ELF-1 (cell line): ENCODE results near the gene RCVRN.
"Not testable (repeated sequence)": the region's sequence is repeated elsewhere in the genome, so short reads cannot be mapped to it uniquely, and the experiment has no call there.

ENCODE experiments used
- DNase-seq: peaks from one replicate; pipeline ENCODE4 v3.0.0-alpha.2; 2016; ENCODE audit warnings: low read depth, low spot score

RCVRN gene

DNA sequence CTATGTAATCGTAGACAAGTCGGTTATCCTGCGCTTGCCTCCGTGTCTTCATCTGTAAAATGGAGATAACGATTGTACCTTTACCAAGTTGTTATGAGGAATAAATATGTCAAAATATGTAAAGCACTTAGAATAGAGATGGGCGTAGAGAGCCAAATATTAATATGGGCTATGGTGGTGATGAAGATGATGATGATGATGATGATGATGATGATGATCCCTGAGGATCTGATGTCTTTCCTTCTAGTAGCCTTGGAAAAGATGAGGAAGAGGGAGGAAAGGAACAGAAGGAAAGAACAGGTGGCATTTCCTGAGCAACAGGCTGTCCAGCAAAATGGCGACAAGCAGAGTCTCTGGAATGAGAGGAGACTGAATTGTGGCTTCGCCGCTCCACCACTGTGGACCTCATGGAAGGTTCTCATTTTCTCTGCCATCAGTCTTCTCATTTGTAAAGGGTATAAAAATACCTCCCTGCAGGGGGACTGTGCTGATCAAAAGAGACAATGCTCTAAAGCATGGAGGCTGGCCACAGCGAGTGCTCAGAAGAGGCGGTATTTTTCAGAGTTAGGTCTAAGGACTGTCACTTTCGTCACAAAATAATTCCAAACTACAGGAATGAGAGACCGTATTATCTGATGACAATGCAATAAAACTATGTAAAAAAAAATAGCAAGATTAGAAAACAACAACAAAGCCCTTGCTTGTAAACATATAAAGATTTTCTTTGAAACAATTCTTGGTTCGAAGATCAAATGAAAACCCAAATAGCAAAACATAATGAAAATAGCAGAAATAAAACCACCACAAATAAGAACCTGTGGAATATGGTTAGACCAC is 17.2 kb upstream of the RCVRN start:
- DNase-seq, result no peak

DNA sequence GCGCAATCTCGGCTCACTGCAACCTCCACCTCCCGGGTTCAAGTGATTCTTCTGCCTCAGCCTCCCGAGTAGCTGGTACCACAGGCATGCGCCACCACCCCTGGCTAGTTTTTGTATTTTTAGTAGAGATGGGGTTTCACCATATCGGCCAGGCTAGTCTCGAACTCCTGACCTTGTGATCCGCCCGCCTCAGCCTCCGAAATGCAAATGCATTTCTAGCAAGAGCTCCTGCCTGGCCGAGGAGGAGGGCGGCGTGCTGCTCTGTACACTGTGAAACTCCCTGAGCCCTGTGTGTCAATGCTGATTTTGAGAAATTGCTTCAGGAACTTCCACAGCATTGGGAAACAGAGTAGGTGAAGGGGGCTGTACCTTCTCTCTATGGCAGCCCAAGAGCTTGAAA is 16.1 kb upstream of the RCVRN start:
- DNase-seq, result not testable (repeated sequence)

DNA sequence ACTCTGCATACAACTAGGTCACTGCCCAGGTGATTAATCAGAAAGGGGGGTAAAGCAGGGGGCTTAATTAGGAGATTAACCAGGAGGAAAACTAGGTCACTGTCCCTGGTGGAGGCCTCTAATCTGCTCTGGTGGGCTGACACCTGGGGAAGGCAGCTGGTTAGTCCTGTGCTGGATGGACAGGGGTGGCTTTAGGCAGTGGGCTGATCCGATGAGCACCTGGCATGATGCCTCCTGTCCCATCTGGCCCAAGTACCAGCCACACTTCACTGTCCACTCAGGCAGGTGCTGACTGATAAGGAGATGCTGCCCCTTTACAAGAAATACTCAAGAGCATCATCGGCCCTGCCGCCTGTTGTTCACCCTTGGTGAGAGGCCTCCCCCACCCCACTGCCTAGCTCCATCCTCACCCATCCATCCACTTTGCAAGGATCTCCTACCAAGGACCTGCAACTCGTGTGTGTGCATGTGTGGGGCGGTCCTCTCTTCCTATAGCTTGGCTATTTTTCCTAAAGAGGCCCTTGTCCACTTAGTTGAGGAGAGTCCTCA is 13.8 kb upstream of the RCVRN start:
- no peak for DNase-seq

- DNase-seq, result no peak
These were observed 13.3 kb upstream of the RCVRN start for GRCh38 chr17:9918352-9918751.

- no peak for DNase-seq
These were observed 12.7 kb upstream of the RCVRN start for GRCh38 chr17:9917801-9918200.

DNA sequence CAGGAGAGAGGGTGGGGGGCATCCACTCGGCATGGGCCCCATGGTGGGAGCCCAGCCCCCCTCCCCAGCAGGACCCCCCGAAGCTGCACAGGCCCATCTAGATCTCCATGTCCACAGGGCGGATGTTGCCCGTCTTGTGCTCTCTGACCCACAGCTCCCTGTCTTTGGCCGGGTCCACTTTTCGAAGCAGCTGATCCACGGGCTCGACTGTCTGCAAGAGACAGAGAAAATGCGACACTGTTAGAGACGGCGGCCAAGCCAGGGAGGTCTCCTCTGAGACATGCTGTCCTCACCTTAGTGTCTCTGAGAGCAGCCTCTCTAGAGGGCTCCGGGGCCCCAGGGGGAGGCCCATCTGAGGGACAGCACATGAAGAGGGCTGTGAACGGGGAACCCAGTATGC is 12.1 kb upstream of the RCVRN start:
- no peak for DNase-seq

DNA sequence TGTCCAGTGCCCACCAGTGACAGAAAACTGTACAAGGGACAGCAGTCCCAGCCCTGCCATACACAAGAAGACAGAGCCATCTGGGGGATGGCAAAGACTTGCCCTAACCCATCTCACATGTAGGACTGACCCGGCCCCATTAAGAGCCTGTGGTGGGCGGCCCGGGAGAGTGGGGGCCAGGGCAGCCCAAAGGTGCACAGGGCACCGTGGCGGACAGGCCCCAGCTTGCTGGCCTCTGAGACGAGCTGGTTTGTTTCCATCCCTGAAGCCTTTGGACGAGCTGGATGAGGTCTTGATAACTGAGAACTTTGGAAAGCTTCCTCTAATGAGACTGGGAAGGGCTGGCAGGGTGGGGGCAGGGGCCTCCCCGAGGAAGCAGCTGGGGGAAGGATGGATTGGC is 11.0 kb upstream of the RCVRN start:
- no peak for DNase-seq

DNA sequence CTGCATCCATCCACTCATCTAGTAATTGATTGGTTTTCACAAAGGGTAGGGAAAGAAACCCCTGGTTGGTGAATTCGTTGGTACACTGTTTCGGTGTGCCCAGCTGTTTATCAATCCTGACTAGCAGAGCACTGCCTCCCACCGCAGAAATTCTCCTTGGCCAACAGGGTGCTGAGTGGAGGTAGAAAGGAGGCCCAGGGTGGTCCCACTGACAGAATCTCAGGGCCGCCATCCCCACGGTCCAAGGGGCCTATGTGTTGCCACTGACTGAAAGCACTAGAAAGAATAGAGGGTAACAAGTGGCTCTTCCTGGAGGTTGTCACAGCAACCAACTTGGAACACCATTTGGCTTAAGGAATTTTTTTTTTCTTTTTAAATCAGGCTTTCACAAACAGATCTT is 8.4 kb upstream of the RCVRN start:
- DNase-seq, result no peak

- no peak for DNase-seq
These were observed 7.3 kb upstream of the RCVRN start for GRCh38 chr17:9912121-9913099.

DNA sequence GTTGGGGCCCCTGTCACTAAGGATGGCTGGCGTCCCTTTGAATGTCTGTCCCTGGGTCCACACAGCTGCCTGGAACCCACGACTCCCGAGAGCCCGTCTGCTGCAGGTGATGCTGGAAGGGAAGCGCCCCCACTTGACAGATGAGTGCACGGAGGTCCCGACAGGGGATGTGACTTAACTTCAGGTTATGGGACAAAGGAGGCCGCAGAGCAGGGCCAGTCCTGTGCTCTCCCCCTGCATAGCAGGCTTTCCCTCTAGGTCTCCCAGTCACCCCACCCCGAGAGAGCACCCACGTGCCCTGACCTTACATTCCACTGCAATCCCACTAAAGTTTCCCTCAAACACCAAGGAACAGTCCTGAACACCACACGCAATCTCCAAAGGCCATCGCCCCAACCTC is 6.0 kb upstream of the RCVRN start:
- no peak for DNase-seq

- DNase-seq, result no peak
These were observed 3.6 kb upstream of the RCVRN start for GRCh38 chr17:9908649-9909042.

GRCh38 chr17:9907883-9908648 is 3.0 kb upstream of the RCVRN start:
- DNase-seq, result peak; percentile 79

DNA sequence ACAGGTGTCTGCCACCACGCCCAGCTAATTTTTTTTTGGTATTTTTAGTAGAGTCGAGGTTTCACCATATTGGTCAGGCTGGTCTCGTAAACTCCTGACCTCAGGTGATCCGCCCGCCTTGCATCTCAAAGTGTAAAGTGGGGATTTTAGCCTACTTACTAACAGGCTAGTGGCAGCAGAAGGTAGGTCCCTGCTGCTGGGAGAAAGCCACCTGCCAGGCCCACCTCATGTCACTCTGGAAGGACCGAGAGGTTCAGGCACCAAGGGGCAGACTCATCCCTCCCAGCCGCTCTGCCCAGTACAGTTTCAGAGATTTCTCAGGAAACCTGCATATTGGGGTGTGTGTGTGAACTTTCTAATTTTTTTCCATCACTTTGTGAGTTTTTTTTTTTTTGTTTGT is 2.1 kb upstream of the RCVRN start:
- DNase-seq, result no peak

DNA sequence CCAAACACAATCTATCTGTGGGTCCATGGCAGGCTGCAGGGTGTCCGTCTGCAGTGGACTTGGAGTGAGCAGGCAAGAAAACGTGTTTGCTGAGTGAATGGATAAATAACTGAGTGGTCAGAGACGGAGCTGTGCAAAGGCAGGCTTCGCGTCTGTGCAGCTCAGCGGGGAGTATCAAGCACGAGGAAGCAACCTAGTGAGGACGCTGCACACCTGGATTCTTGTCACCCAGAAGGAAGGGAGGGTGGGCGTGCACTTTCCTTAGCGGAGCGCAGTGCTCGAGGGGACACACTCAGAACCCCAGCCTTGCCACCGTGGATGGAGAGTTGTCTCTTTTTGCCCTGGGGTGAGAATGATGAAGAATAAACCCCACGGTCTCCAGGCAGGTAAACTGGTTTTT is 1.5 kb upstream of the RCVRN start:
- DNase-seq, result no peak

DNA sequence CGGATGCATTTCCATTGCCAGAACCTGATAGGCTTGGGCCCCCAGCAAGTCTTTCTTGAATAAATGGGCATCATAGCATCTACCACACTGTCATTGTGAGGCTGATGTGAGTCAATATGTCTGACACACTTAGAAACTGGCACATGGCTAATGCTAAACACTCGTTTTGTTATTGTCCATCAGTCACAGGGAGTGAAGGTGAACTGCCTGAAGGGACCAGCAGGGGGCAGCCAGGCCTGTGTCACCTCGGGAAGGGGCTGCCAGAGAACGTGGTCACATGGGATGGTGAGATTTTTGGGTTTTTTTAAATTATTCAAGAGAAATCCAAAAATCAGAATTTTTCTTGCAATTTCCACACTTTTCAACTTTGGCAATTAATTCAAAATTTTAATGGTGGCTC is 831 bp upstream of the RCVRN start:
- peak; percentile 56 for DNase-seq

- no peak for DNase-seq
These were observed 594 bp downstream of the RCVRN start for GRCh38 chr17:9904277-9905077.

- DNase-seq, result no peak
These were observed 3.0 kb downstream of the RCVRN start for GRCh38 chr17:9902120-9902519.

- peak; percentile 16 for DNase-seq
These were observed 4.3 kb downstream of the RCVRN start for GRCh38 chr17:9900784-9901183.

- peak; percentile 23 for DNase-seq
These were observed 5.0 kb downstream of the RCVRN start for GRCh38 chr17:9900044-9900594.

GRCh38 chr17:9899280-9900043 is 5.6 kb downstream of the RCVRN start:
- DNase-seq, result no peak
